ENCODE results near the gene RAB3GAP1. TPM values are rescaled to one million over a fixed set of nuclear protein-coding genes. Genes with fewer than 3 reads are reported as not detected.

RAB3GAP1 gene
- total RNA-seq (2021; ENCODE audit: unreplicated experiment), result 38.6 TPM
- 26.8 TPM for polyA plus RNA-seq (2012; ENCODE audit: insufficient read length)
- percentile 92 among the genes with signal in this experiment for Bru-seq, nascent RNA
- percentile 87 among the genes with signal in this experiment for BruChase-seq, experiment 1, labeled RNA remaining after a 2-hour chase
- BruChase-seq, experiment 2, labeled RNA remaining after a 6-hour chase, result percentile 87 among the genes with signal in this experiment
- long read RNA-seq, full-length matches to known transcripts, result 17 of 43 reads
- long read RNA-seq, partial matches to known transcripts, result 15 of 43 reads
- long read RNA-seq, other reads (novel, unspliced or antisense), result 11 of 43 reads

- Histone ChIP-seq H3K4me1 (ENCODE audit: control insufficient read depth, insufficient read depth, low read length) (peaks cover 14% of the 10 kb centered on the region), H3K36me3 (ENCODE audit: control insufficient read depth, insufficient read depth, low read length) (peaks cover 5% of the 10 kb centered on the region; the same call in 1 of the 2 replicates), H3K27ac (ENCODE audit: low read length) (peak within 1 kb of the TSS; percentile 99), H3K9me3 (ENCODE audit: control insufficient read depth, insufficient read depth, low read depth, low read length) (no peaks in the 10 kb centered on the region), H3K4me3 (ENCODE audit: low read depth in 2 of 2, low read length in 2 of 2) (peak within 1 kb of the TSS; percentile 95 to 98), H3K27me3 (ENCODE audit: control insufficient read depth, insufficient read depth, low read length) (no peaks in the 10 kb centered on the region)
- peak; percentile 39 for DNase-seq (ENCODE audit: low read depth, low spot score)
- ATAC-seq, result peak; percentile 97
- ChIA-PET POLR2A (no interaction called here), CTCF (no interaction called here)
- BruUV-seq (replicated peaks), result no TSS peak
- intact Hi-C loops (cut with micrococcal nuclease; ENCODE audit: unreplicated experiment) (no loop called here), in situ Hi-C loops (cut with HindIII; ENCODE audit: low pct_unique_long_range_greater_than_20kb, low sequenced_read_pairs) (no loop called here)
- no peak for TF ChIP-seq CTCF (IDR thresholded peaks at IDR 0.05)
- TF ChIP-seq, protein P1, sequence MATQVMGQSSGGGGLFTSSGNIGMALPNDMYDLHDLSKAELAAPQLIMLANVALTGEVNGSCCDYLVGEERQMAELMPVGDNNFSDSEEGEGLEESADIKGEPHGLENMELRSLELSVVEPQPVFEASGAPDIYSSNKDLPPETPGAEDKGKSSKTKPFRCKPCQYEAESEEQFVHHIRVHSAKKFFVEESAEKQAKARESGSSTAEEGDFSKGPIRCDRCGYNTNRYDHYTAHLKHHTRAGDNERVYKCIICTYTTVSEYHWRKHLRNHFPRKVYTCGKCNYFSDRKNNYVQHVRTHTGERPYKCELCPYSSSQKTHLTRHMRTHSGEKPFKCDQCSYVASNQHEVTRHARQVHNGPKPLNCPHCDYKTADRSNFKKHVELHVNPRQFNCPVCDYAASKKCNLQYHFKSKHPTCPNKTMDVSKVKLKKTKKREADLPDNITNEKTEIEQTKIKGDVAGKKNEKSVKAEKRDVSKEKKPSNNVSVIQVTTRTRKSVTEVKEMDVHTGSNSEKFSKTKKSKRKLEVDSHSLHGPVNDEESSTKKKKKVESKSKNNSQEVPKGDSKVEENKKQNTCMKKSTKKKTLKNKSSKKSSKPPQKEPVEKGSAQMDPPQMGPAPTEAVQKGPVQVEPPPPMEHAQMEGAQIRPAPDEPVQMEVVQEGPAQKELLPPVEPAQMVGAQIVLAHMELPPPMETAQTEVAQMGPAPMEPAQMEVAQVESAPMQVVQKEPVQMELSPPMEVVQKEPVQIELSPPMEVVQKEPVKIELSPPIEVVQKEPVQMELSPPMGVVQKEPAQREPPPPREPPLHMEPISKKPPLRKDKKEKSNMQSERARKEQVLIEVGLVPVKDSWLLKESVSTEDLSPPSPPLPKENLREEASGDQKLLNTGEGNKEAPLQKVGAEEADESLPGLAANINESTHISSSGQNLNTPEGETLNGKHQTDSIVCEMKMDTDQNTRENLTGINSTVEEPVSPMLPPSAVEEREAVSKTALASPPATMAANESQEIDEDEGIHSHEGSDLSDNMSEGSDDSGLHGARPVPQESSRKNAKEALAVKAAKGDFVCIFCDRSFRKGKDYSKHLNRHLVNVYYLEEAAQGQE (IDR thresholded peaks at IDR 0.05; ENCODE audit: insufficient read depth in 1 of 2, low read depth in 2 of 2, low read length in 1 of 2), result no peak
- TF ChIP-seq SIN3A (IDR thresholded peaks at IDR 0.05; ENCODE audit: borderline replicate concordance, insufficient read depth, low read depth, low read length), result 0 out of 2 replicates have a peak, but pooled peaks have one; percentile 66
- TF ChIP-seq TCF7L2 (IDR thresholded peaks at IDR 0.05; ENCODE audit: low read depth, low read length), result 0 out of 2 replicates have a peak, but pooled peaks have one; percentile 26
- peak; percentile 92 for TF ChIP-seq POLR2AphosphoS5 (IDR thresholded peaks at IDR 0.05; ENCODE audit: low read depth, low read length)
Observed at GRCh38 chr2:135052042-135052876, at the start of gene RAB3GAP1. Gene RAB3GAP1 (plus strand): TSS chr2:135052292. CDS start chr2:135052308, 16 bp downstream.

- H3K27me3 ChIP-seq (ENCODE audit: control insufficient read depth, insufficient read depth, low read length), result peaks cover 3% of the 10 kb centered on the region; the same call in 1 of the 2 replicates
- CTCF ChIA-PET, result no interaction called here
- TF ChIP-seq TCF7L2 (IDR thresholded peaks at IDR 0.05; ENCODE audit: low read depth, low read length) (no peak), SIN3A (IDR thresholded peaks at IDR 0.05; ENCODE audit: borderline replicate concordance, insufficient read depth, low read depth, low read length) (no peak), POLR2AphosphoS5 (IDR thresholded peaks at IDR 0.05; ENCODE audit: low read depth, low read length) (no peak), CTCF (IDR thresholded peaks at IDR 0.05) (no peak)
- TF ChIP-seq, protein P1 (IDR thresholded peaks at IDR 0.05; ENCODE audit: insufficient read depth in 1 of 2, low read depth in 2 of 2, low read length in 1 of 2), result no peak
- DNase-seq (ENCODE audit: low read depth, low spot score) (no peak), ATAC-seq (no peak)
- intact Hi-C loops (cut with micrococcal nuclease; ENCODE audit: unreplicated experiment), result loop anchor here (10.0 kb wide), 2 partner anchors 162 to 712 kb away; no protein-coding TSS in a partner anchor
- BruUV-seq (replicated peaks), result no TSS peak
- H3K27ac ChIP-seq (ENCODE audit: low read length), result no peak overlapping the region
- POLR2A ChIA-PET, result no interaction called here
- no peaks in the 10 kb centered on the region for H3K9me3 ChIP-seq (ENCODE audit: control insufficient read depth, insufficient read depth, low read depth, low read length)
- peaks cover 4% of the 10 kb centered on the region for H3K4me1 ChIP-seq (ENCODE audit: control insufficient read depth, insufficient read depth, low read length)
- in situ Hi-C loops (cut with HindIII; ENCODE audit: low pct_unique_long_range_greater_than_20kb, low sequenced_read_pairs), result no loop called here
- no peak overlapping the region for H3K4me3 ChIP-seq (ENCODE audit: low read depth in 2 of 2, low read length in 2 of 2)
- H3K36me3 ChIP-seq (ENCODE audit: control insufficient read depth, insufficient read depth, low read length), result no peaks in the 10 kb centered on the region
Observed at GRCh38 chr2:135002836-135003235, 49.3 kb upstream of the RAB3GAP1 start.
